Gastrocnemius medialis (tissue), 4 donors: ENCODE measurements around the gene CERK. TPM values are rescaled to one million over a fixed set of nuclear protein-coding genes. Genes with fewer than 3 reads are reported as not detected.

Source experiments
- ATAC-seq, 2 donors: fragments of 150-250 bp; one replicate each; pipeline ENCODE4 v1.9.1; 2016
- DNase-seq, 2 donors: peaks; one replicate each; pipeline ENCODE4 v3.0.0-alpha.2; 2019
- H3K27ac ChIP-seq, 4 donors: fragments of 200-600 bp; sonication (generic); 1 replicate in 1 of 4; 2 replicates in 3 of 4; pipeline ENCODE4 v1.5.1; 2016 to 2018; ENCODE audit warnings: mild to moderate bottlenecking in 2 of 4, moderate library complexity in 1 of 4
- H3K27me3 ChIP-seq, 3 donors: fragments of 200-600 bp; sonication (generic) in 2 of 3; 1 replicate in 1 of 3; 2 replicates in 2 of 3; pipeline versions ENCODE4 v1.5.1 to v1.6.0; 2016 to 2019; ENCODE audit warnings: mild to moderate bottlenecking in 1 of 3, moderate library complexity in 1 of 3
- H3K36me3 ChIP-seq, 2 donors: fragments of 200-600 bp; sonication (generic) in 1 of 2; one replicate each; pipeline ENCODE4 v1.5.1; 2017 to 2018
- H3K4me1 ChIP-seq, 2 donors: fragments of 200-600 bp; sonication (generic) in 1 of 2; one replicate each; pipeline ENCODE4 v1.5.1; 2016 to 2017; ENCODE audit warnings: mild to moderate bottlenecking in 2 of 2
- H3K4me3 ChIP-seq, 4 donors: fragments of 200-600 bp; sonication (generic) in 3 of 4; 1 replicate in 1 of 4; 2 replicates in 3 of 4; pipeline ENCODE4 v1.5.1; 2016 to 2019; ENCODE audit warnings: mild to moderate bottlenecking in 2 of 4
- H3K9me3 ChIP-seq, 3 donors: fragments of 200-600 bp; sonication (generic) in 2 of 3; 1 replicate in 1 of 3; 2 replicates in 2 of 3; pipeline ENCODE4 v1.5.1; 2016 to 2019
- CTCF ChIP-seq, 5 experiments: fragments of 450-650 bp in 3 of 5; fragments of 200-600 bp in 2 of 5; sonication (generic) in 2 of 5; IDR thresholded peaks in 4 of 5; conservative IDR thresholded peaks in 1 of 5; 1 replicate in 4 of 5; 2 replicates in 1 of 5; pipeline ENCODE4 v1.5.1; 2016 to 2019; ENCODE audit warnings: antibody characterized with exemption in 5 of 5, mild to moderate bottlenecking in 3 of 5, moderate library complexity in 3 of 5
- POLR2A ChIP-seq, 2 donors: fragments of 450-650 bp; IDR thresholded peaks; one replicate each; pipeline ENCODE4 v1.6.1; 2017; ENCODE audit warnings: antibody characterized with exemption in 2 of 2, mild to moderate bottlenecking in 2 of 2, moderate library complexity in 2 of 2
- in situ Hi-C, 4 donors: fragments of 200-750 bp; cut with MboI; loops; one replicate each; pipeline versions ENCODE4 v1.15.0 to v1.8.0; 2017; ENCODE audit warnings: low sequenced_read_pairs in 4 of 4
- intact Hi-C: fragments of 100-400 bp; cut with DNase I; formaldehyde crosslinking; loops from one replicate; pipeline ENCODE4 v1.15.1; 2023; ENCODE audit warnings: low total_unique reads
- total RNA-seq, 4 donors: library from RNA; depleted of rRNA; stranded (reverse); fragments of >200 nt; gene quantifications; one replicate each; pipeline versions ENCODE4 v1.1.0 to v1.2.3, GENCODE V29; 2016

Gene CERK
- total RNA-seq, 4 donors from 2014 or later: 32.7 to 38.7 (median 34.8) TPM

- H3K9me3 ChIP-seq: no peaks in the 10 kb centered on the region
- no peaks in the 10 kb centered on the region for H3K36me3 ChIP-seq
- no peak for DNase-seq
- no peak for ATAC-seq
- H3K27ac ChIP-seq: no peak overlapping the region
- no peak overlapping the region for H3K4me3 ChIP-seq
- no peaks in the 10 kb centered on the region for H3K27me3 ChIP-seq
- intact Hi-C loops: no loop called here
- TF ChIP-seq CTCF (IDR thresholded peaks at IDR 0.05 in 4 of 5, conservative IDR thresholded peaks at IDR 0.05 in 1 of 5) (no peak), POLR2A (IDR thresholded peaks at IDR 0.05) (no peak)
- in situ Hi-C loops: no loop called here
- H3K4me1 ChIP-seq: peaks cover 20 to 30% of the 10 kb centered on the region in 2 donors
Measured at GRCh38 chr22:46657996-46658947, 79.8 kb downstream of the CERK start.

GRCh38 chr22:46657655-46657953 lies 80.4 kb downstream of the CERK start:
- Histone ChIP-seq H3K9me3 (no peaks in the 10 kb centered on the region), H3K4me1 (peaks cover 27 to 33% of the 10 kb centered on the region in 2 donors), H3K36me3 (no peaks in the 10 kb centered on the region), H3K4me3 (no peak overlapping the region), H3K27me3 (no peaks in the 10 kb centered on the region), H3K27ac (no peak overlapping the region)
- in situ Hi-C loops (no loop called here), intact Hi-C loops (no loop called here)
- no peak for TF ChIP-seq POLR2A (IDR thresholded peaks at IDR 0.05)
- no peak for TF ChIP-seq CTCF (IDR thresholded peaks at IDR 0.05 in 4 of 5, conservative IDR thresholded peaks at IDR 0.05 in 1 of 5)
- no peak for DNase-seq
- ATAC-seq: no peak

- ATAC-seq (no peak), DNase-seq (no peak)
- TF ChIP-seq CTCF (IDR thresholded peaks at IDR 0.05 in 4 of 5, conservative IDR thresholded peaks at IDR 0.05 in 1 of 5): no peak
- TF ChIP-seq POLR2A (IDR thresholded peaks at IDR 0.05): no peak
- Histone ChIP-seq H3K27ac (no peak overlapping the region), H3K4me1 (peaks cover 32 to 39% of the 10 kb centered on the region in 2 donors), H3K27me3 (no peaks in the 10 kb centered on the region), H3K4me3 (no peak overlapping the region), H3K9me3 (no peaks in the 10 kb centered on the region), H3K36me3 (no peaks in the 10 kb centered on the region)
- in situ Hi-C loops: no loop called here
- intact Hi-C loops: no loop called here
Measured at GRCh38 chr22:46656856-46657654, 81.0 kb downstream of the CERK start.

- H3K27me3 ChIP-seq: no peaks in the 10 kb centered on the region
- H3K4me3 ChIP-seq: no peak overlapping the region
- DNase-seq: no peak
- intact Hi-C loops (no loop called here), in situ Hi-C loops (no loop called here)
- TF ChIP-seq CTCF (IDR thresholded peaks at IDR 0.05 in 4 of 5, conservative IDR thresholded peaks at IDR 0.05 in 1 of 5): no peak
- no peak for TF ChIP-seq POLR2A (IDR thresholded peaks at IDR 0.05)
- no peak overlapping the region for H3K27ac ChIP-seq
- peaks cover 39 to 47% of the 10 kb centered on the region in 2 donors for H3K4me1 ChIP-seq
- H3K36me3 ChIP-seq: no peaks in the 10 kb centered on the region
- H3K9me3 ChIP-seq: no peaks in the 10 kb centered on the region
- ATAC-seq: no peak
Measured at GRCh38 chr22:46655861-46656608, 82.0 kb downstream of the CERK start.
